Coronary artery (tissue), 2 donors: ENCODE results near the gene TNFSF15.

Experiments used
- DNase-seq: peaks from one replicate; pipeline ENCODE4 v3.0.0-alpha.2; 2017; ENCODE audit warnings: low spot score
- H3K27ac ChIP-seq, 2 donors: fragments of 200-600 bp; sonication (generic); one replicate each; pipeline ENCODE4 v1.5.1; 2016 to 2019
- H3K4me3 ChIP-seq: fragments of 200-600 bp; sonication (generic); 2 replicates; pipeline ENCODE4 v1.5.1; 2016; ENCODE audit warnings: mild to moderate bottlenecking, moderate library complexity
- TF ChIP-seq, protein P1 (sequence below): fragments of 200-600 bp; sonication (generic); IDR thresholded peaks from one replicate; pipeline ENCODE4 v1.5.1; 2019; ENCODE audit warnings: antibody characterized with exemption

The TNFSF15 gene

DNA sequence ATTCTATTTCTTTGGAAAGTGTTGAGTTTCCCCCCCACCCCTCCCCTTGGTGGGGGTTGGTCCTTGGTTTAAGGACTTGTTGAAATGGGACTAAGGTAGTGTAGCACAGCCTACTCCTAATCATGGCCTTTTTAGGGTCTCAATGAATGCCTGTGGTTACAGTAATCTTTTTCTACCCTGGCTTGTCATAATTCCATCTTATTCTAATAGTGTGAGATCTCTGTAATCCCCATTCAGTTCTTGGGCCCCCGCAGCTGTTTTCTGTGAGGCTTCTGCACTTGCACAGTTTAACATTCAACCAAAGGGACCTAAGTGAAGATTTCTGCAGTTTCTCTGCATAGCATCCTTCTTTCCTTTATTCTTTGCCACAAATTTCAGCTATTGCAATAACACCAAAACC lies 30.7 kb downstream of the TNFSF15 start:
- no peak for DNase-seq
- Histone ChIP-seq H3K4me3 (no peak overlapping the region), H3K27ac (no peak overlapping the region)
- TF ChIP-seq, protein P1, sequence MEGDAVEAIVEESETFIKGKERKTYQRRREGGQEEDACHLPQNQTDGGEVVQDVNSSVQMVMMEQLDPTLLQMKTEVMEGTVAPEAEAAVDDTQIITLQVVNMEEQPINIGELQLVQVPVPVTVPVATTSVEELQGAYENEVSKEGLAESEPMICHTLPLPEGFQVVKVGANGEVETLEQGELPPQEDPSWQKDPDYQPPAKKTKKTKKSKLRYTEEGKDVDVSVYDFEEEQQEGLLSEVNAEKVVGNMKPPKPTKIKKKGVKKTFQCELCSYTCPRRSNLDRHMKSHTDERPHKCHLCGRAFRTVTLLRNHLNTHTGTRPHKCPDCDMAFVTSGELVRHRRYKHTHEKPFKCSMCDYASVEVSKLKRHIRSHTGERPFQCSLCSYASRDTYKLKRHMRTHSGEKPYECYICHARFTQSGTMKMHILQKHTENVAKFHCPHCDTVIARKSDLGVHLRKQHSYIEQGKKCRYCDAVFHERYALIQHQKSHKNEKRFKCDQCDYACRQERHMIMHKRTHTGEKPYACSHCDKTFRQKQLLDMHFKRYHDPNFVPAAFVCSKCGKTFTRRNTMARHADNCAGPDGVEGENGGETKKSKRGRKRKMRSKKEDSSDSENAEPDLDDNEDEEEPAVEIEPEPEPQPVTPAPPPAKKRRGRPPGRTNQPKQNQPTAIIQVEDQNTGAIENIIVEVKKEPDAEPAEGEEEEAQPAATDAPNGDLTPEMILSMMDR = no peak

DNA sequence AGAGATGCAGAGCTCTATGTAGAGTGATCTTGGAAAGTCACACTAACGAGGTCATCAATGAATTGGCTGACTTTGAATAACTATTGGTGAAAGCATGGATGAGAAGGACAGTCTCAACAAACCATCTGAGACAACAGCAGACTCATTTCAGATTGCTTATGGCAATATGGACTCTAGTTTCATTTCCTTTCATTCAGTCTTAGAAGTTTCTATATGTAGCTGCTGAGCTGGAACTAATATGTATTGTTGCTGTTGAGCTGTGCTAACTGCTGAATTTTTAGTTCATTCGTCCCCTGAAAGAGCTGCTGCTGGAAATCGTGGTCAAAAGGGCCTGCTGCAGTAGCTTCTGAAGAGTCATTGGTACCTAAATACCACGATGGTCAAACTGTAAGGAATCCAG lies 31.3 kb downstream of the TNFSF15 start:
- Histone ChIP-seq H3K27ac (no peak overlapping the region), H3K4me3 (no peak overlapping the region)
- DNase-seq = no peak
- TF ChIP-seq, protein P1 = no peak

DNA sequence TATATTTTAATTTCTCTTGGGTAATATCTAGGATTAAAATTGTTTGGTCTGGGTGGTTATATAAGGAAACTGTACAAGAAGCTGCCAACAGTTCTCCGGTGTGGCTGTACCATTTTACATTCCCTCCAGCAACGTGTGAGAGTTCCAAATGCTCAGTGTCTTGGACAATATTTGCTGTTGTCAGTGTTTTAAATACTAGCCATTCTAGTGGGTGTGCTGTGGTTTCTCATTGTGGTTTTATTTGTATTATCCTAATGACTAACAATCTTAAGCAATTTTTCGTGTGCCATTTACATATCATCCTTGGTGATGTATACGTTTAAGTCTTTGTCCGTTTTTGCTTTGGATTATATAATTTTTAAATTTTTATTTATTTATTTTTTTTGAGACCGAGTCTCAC lies 34.0 kb downstream of the TNFSF15 start:
- TF ChIP-seq, protein P1 = no peak
- H3K4me3 ChIP-seq = no peak overlapping the region
- no peak for DNase-seq

DNA sequence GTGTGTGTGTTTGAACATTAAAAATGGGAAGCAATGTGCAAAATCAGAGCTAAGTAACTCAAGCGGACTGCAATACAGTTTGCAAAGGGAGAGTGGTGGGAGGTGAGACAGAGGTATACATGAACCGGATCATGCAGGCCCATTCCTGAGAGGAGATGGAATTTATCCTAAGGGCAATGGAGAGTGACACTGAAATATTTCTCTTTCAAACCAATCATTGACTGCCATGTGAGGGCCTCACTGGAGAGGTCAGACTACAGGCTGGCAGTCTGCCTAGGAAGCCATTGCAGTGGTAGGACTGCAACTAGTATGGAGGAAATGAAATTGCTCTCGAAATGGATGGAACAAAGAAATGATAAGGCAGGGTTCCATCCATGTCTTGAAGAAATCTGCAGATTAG lies 34.8 kb downstream of the TNFSF15 start:
- no peak overlapping the region for H3K27ac ChIP-seq
- TF ChIP-seq, protein P1 = no peak
- no peak for DNase-seq
- no peak overlapping the region for H3K4me3 ChIP-seq

More for the DNA sequence above, 34.0 kb downstream of the TNFSF15 start:
- H3K27ac ChIP-seq = no peak overlapping the region

DNA sequence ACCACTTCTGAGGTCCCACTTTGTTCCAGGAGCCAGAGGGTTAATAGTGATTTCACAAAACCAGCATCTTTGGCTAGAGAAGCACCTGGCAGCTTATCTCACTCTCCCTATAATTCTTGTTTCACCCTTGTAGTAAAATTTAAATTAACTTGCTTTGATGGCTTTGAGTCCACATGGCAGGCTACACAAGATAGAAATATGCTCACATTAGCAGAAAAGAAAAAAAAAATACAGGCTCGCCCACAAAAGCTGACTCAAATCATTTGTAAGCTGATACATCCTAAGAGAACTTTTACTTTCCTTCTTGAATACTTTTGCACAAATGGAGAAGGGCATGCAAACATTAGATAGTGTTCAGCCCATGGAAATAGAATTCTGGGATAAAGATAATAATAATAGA lies 36.2 kb downstream of the TNFSF15 start:
- Histone ChIP-seq H3K4me3 (no peak overlapping the region), H3K27ac (no peak overlapping the region)
- TF ChIP-seq, protein P1 = no peak
- DNase-seq = no peak

- H3K27ac ChIP-seq = no peak overlapping the region
- TF ChIP-seq, protein P1 = no peak
- no peak for DNase-seq
- no peak overlapping the region for H3K4me3 ChIP-seq
These were observed 42.6 kb downstream of the TNFSF15 start for GRCh38 chr9:114763220-114763619.

DNA sequence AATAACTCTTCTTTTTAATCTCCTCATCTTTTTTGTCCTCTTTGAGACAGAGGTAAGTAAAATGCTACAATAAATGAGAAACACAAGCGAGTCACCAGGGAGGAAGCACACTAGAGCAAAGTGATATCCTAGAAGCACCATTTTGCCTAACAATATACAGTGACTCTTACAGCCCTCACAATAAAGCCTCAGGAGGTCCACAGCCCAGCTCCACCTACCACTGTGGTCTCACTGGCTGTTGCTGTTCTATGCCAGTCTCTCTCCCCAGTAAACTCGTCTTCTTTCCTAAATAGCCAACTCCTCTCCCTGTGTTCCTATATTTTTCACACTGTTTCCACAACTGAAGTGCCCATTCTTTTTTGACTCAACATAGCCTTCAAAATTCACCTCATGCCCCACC lies 44.3 kb downstream of the TNFSF15 start:
- TF ChIP-seq, protein P1 = no peak
- Histone ChIP-seq H3K4me3 (no peak overlapping the region), H3K27ac (no peak overlapping the region)
- no peak for DNase-seq
